HUES64 (cell line): Measurements from ENCODE around the gene CPAMD8.
"Not testable (repeated sequence)": the region's sequence is repeated elsewhere in the genome, so short reads cannot be mapped to it uniquely, and the experiment has no call there.

Experiments used
- H3K27ac ChIP-seq: 2 replicates; pipeline ENCODE4 v1.7.0; 2013; ENCODE audit warnings: low read depth, low read length, inconsistent platforms
- H3K27me3 ChIP-seq: 2 replicates; pipeline ENCODE4 v1.6.1; 2013; ENCODE audit warnings: mild to moderate bottlenecking, low read length; ENCODE audit not compliant: insufficient read depth
- H3K36me3 ChIP-seq: 2 replicates; pipeline ENCODE4 v1.6.1; 2013; ENCODE audit warnings: mild to moderate bottlenecking, low read length; ENCODE audit not compliant: insufficient read depth
- H3K4me1 ChIP-seq: 2 replicates; pipeline ENCODE4 v1.6.1; 2013; ENCODE audit warnings: mild to moderate bottlenecking, low read length, moderate library complexity; ENCODE audit not compliant: insufficient read depth
- H3K4me3 ChIP-seq: 2 replicates; pipeline ENCODE4 v1.5.1; 2013; ENCODE audit warnings: mild to moderate bottlenecking, low read length, moderate library complexity
- H3K9ac ChIP-seq: 2 replicates; pipeline ENCODE4 v1.6.1; 2013; ENCODE audit warnings: mild to moderate bottlenecking, low read depth, low read length
- H3K9me3 ChIP-seq: 2 replicates; pipeline ENCODE4 v1.6.1; 2013; ENCODE audit warnings: low read depth, low read length; ENCODE audit not compliant: insufficient read depth
- WGBS: fragments of 150-250, 120-280 bp; methylation state at CpG from one replicate; pipeline ENCODE4 v1.1.7; 2013; ENCODE audit warnings: missing lambda C conversion rate; 5-methylcytosine and 5-hydroxymethylcytosine counted together

Gene CPAMD8

DNA sequence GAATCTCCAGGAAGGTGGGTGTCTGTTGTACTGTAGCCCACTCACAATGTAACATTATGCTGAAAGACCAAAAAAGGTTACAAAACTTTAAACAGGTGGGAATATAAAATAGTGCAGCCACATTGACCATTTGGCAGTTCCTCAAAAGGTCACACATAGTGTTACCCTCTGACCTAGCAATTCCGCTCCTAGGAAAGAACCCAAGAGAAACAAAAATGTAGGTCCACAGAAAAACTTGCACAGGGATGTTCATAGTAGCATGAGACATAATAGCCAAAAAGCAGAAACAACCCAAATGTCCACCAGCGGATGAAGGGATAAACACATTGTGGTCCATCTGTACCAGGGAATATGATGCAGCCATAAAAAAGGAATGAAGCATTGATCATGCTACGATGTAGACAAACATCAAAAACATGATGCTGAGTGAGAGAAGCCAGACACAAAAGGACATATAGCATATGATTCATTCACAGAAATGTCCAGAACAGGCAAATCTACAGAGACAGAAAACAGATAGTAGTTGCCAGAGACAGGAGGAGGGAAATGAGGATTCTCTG, 27.9 kb downstream of the CPAMD8 start:
- Histone ChIP-seq H3K9ac (no peak overlapping the region), H3K36me3 (peaks cover 21% of the 10 kb centered on the region), H3K27me3 (no peaks in the 10 kb centered on the region), H3K4me1 (no peaks in the 10 kb centered on the region), H3K4me3 (no peak overlapping the region), H3K9me3 (peaks cover 10% of the 10 kb centered on the region), H3K27ac (no peak overlapping the region)
- 97% methylated on average over 3 of the region's 3 CpGs for WGBS

DNA sequence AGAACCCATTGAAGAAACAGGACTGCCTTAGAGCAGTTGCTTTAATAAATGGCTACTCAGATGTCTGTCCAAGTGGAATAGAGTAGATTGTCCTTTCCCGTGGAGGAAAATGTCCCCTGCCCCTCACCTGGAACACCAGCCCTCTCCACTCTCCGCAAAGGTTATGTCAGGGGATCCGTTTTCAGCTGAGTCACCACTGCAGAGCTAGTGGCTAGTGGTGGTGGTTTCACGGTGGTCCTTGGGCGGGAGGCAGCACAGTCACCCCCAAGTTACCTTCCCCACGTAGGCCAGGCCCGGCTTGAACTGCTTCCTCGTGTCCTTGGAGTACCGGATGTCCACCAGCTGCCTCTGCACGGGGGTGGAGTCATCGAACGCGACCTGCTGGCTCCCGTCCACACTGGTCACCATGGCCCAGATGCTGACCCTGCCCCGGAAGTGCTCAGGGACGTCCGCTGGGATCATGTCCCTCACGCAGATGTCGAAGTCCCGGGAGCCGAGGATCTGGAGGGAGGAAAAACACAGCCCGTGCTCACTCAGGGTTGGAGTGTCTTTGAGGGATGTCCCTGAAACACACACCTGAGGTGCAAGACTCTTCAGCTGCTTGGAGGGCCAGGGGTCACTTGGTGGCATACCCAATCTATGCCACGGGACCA, 29.6 kb downstream of the CPAMD8 start:
- Histone ChIP-seq H3K9me3 (peaks cover 10% of the 10 kb centered on the region), H3K36me3 (peaks cover 33% of the 10 kb centered on the region)
- not testable (repeated sequence) for H3K9ac ChIP-seq, H3K27ac ChIP-seq, H3K27me3 ChIP-seq, H3K4me3 ChIP-seq, H3K4me1 ChIP-seq
- 95% methylated on average over 14 of the region's 23 CpGs for WGBS

DNA sequence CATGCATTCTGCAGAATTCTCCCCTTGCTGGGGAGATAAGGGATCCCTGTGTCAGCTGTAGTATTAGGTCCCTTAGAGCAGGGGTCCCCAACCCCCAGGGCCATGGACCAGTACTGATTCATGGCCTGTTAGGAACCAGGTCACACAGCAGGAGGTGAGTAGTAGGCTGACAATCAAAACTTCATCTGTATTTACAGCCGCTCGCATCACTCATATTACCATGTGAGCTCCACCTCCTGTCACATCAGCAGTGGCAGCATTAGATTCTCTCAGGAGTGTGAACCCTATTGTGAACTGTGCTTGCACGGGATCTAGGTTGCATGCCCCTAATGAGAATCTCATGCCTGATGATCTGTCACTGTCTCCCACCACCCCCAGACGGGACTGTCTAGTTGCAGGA, 37.9 kb downstream of the CPAMD8 start:
- H3K27me3 ChIP-seq: no peaks in the 10 kb centered on the region
- 73% methylated on average over 4 of the region's 4 CpGs for WGBS
- no peaks in the 10 kb centered on the region for H3K4me1 ChIP-seq
- no peak overlapping the region for H3K4me3 ChIP-seq
- H3K27ac ChIP-seq: no peak overlapping the region
- H3K36me3 ChIP-seq: peaks cover 31% of the 10 kb centered on the region
- H3K9me3 ChIP-seq: peaks cover 8% of the 10 kb centered on the region; the same call in 1 of the 2 replicates
- no peak overlapping the region for H3K9ac ChIP-seq

- peaks cover 10% of the 10 kb centered on the region; the same call in 1 of the 2 replicates for H3K9me3 ChIP-seq
- H3K4me1 ChIP-seq: no peaks in the 10 kb centered on the region
- H3K27ac ChIP-seq: no peak overlapping the region
- H3K4me3 ChIP-seq: no peak overlapping the region
- H3K36me3 ChIP-seq: peaks cover 11% of the 10 kb centered on the region; the same call in 1 of the 2 replicates
- H3K27me3 ChIP-seq: no peaks in the 10 kb centered on the region
- H3K9ac ChIP-seq: no peak overlapping the region
- WGBS: 93% methylated on average over 2 of the region's 2 CpGs
Measured at GRCh38 chr19:16985403-16985802, 41.2 kb downstream of the CPAMD8 start.

GRCh38 chr19:16982586-16982985, 44.0 kb downstream of the CPAMD8 start:
- H3K27me3 ChIP-seq, H3K27ac ChIP-seq, H3K4me3 ChIP-seq, H3K9ac ChIP-seq, H3K4me1 ChIP-seq, H3K36me3 ChIP-seq: not testable (repeated sequence)
- 84% methylated on average over 2 of the region's 2 CpGs for WGBS
- H3K9me3 ChIP-seq: peaks cover 10% of the 10 kb centered on the region; the same call in 1 of the 2 replicates

- H3K4me1 ChIP-seq: no peaks in the 10 kb centered on the region
- H3K27ac ChIP-seq: no peak overlapping the region
- H3K36me3 ChIP-seq: no peaks in the 10 kb centered on the region; the same call in 1 of the 2 replicates
- no peak overlapping the region for H3K4me3 ChIP-seq
- H3K9me3 ChIP-seq: 0 out of 2 replicates have a peak, but pooled peaks cover 5% of the 10 kb centered on the region
- H3K9ac ChIP-seq: no peak overlapping the region
- H3K27me3 ChIP-seq: no peaks in the 10 kb centered on the region
- WGBS: 89% methylated on average over 1 of the region's 1 CpG
Measured at GRCh38 chr19:16978839-16979802, 47.5 kb downstream of the CPAMD8 start.

- Histone ChIP-seq H3K36me3 (no peaks in the 10 kb centered on the region), H3K4me1 (no peaks in the 10 kb centered on the region), H3K9me3 (no peaks in the 10 kb centered on the region), H3K27me3 (no peaks in the 10 kb centered on the region), H3K27ac (no peak overlapping the region), H3K9ac (no peak overlapping the region), H3K4me3 (no peak overlapping the region)
- WGBS: 88% methylated on average over 2 of the region's 2 CpGs
Measured at GRCh38 chr19:16978156-16978555, 48.5 kb downstream of the CPAMD8 start.

GRCh38 chr19:16977306-16977705, 49.3 kb downstream of the CPAMD8 start:
- Histone ChIP-seq H3K4me3 (no peak overlapping the region), H3K27ac (no peak overlapping the region), H3K36me3 (no peaks in the 10 kb centered on the region), H3K27me3 (no peaks in the 10 kb centered on the region), H3K9ac (no peak overlapping the region), H3K9me3 (no peaks in the 10 kb centered on the region), H3K4me1 (no peaks in the 10 kb centered on the region)
- 92% methylated on average over 15 of the region's 15 CpGs for WGBS

GRCh38 chr19:16976446-16976845, 50.2 kb downstream of the CPAMD8 start:
- Histone ChIP-seq H3K4me1 (no peaks in the 10 kb centered on the region), H3K27me3 (no peaks in the 10 kb centered on the region), H3K9me3 (no peaks in the 10 kb centered on the region), H3K9ac (no peak overlapping the region), H3K4me3 (no peak overlapping the region), H3K36me3 (no peaks in the 10 kb centered on the region), H3K27ac (no peak overlapping the region)
- 95% methylated on average over 5 of the region's 5 CpGs for WGBS

DNA sequence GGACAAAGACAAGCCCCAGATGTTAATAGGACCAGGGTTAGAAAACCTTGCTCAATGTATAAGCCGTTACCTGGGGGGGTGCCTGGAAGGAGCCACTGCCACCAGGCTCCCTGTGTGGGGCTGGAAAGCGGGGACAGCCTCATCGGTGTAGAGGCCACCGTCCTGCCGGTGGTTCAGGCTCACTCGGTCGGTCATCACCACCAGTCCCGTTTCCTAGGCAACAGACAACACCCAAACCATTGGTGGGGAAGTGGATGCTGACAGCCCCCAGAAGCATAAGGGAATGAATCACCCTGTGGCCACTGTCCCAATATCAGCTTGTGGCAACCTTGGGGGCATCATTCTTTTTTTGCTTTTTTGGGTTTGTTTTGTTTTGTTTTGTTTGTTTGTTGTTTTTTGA, 55.8 kb downstream of the CPAMD8 start:
- no peak overlapping the region for H3K9ac ChIP-seq
- peaks cover 8% of the 10 kb centered on the region; the same call in 1 of the 2 replicates for H3K9me3 ChIP-seq
- peaks cover 6% of the 10 kb centered on the region; the same call in 1 of the 2 replicates for H3K36me3 ChIP-seq
- H3K27ac ChIP-seq: no peak overlapping the region
- WGBS: 81% methylated on average over 8 of the region's 8 CpGs
- H3K4me1 ChIP-seq: no peaks in the 10 kb centered on the region
- no peaks in the 10 kb centered on the region for H3K27me3 ChIP-seq
- H3K4me3 ChIP-seq: no peak overlapping the region

DNA sequence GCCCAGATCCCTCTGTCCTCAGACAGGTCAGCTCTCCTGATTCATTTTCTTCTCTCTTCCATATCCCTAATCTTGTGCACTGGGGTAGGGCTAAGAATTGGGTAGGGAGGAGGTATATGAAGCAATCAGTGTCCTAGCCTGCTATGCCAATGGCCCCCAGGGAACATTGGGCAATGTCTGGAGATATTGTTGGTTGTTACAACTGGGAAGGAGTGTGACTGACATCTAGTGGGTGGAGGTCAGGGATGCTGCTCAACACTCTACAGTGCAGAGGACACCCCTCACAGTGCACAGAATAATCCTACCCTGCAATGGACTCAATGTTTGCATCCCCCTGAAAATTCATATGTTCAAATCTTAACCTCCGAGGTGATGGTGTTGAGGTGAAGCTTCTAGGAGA, 57.5 kb downstream of the CPAMD8 start:
- 100% methylated on average over 1 of the region's 1 CpG for WGBS
- Histone ChIP-seq H3K4me1 (no peaks in the 10 kb centered on the region), H3K36me3 (peaks cover 6% of the 10 kb centered on the region; the same call in 1 of the 2 replicates), H3K27me3 (no peaks in the 10 kb centered on the region), H3K9me3 (peaks cover 8% of the 10 kb centered on the region; the same call in 1 of the 2 replicates), H3K9ac (no peak overlapping the region), H3K27ac (no peak overlapping the region), H3K4me3 (no peak overlapping the region)
